ENCODE data around the gene CHMP3.
A peak's percentile ranks its signal among the peaks of the same experiment; 100 is the strongest.
"Not testable (repeated sequence)": the region's sequence is repeated elsewhere in the genome, so short reads cannot be mapped to it uniquely, and the experiment has no call there.

Gene CHMP3

DNA sequence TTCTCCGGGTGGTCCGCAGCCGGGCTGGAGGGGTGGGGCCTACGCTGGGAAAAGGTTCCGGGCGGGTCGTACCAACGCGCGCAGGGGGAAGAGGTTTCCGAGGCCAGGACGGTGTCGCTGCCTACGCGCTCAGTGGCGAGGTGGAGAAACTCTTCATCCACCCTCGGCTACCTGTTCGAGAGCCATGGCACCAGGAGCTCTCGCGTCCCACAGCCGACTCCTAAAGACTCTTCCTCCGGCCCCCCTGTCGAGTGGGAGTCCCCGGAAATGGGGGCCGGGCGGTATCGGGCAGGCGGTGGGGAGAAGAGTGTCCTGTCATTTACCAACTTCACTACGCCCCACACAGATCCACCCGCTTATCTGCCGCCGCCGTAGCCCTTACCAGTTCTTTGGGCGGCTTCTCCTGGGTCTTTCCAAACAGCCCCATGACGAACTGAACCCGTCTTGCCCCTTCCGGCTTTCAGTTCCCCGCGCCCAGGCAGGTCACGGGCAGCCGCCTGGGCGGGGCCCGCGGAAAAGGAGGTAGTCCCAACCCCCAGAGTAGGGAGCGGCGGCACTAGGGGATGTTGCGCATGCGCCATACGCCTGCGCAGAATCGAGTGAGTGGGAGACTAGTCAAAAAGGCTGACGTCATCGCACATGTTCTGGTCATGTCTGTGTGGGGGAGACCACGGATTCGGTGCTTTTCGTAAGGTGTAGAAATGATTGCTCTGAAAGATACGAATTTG, at the start of gene CHMP3:
Gene CHMP3, minus strand, starts transcription at position 522 of the 728 bp plus-strand sequence. Its CDS starts 95 bp downstream, at position 427.
- peak; percentile 99 for DNase-seq (ENCODE audit: low spot score)

DNA sequence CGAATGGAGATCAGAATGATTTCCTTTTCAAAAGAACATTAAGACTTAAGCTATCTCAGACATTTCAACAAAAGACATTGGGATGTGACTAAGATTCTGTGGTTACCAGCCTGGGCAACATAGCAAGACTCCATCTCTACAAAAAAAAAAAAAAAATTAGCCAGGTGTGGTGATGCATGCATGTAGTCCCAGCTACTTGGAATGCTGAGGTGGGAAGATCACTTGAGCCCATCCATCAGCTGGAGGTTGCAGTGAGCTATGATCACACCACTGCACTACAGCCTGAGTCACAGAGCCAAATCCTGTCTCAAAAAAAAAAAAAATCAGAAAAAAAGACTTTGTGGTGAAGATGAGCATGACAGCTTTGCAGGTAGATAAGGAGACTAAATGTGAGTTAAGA, 47.6 kb upstream of the CHMP3 start:
- DNase-seq (ENCODE audit: low spot score) = no peak

DNA sequence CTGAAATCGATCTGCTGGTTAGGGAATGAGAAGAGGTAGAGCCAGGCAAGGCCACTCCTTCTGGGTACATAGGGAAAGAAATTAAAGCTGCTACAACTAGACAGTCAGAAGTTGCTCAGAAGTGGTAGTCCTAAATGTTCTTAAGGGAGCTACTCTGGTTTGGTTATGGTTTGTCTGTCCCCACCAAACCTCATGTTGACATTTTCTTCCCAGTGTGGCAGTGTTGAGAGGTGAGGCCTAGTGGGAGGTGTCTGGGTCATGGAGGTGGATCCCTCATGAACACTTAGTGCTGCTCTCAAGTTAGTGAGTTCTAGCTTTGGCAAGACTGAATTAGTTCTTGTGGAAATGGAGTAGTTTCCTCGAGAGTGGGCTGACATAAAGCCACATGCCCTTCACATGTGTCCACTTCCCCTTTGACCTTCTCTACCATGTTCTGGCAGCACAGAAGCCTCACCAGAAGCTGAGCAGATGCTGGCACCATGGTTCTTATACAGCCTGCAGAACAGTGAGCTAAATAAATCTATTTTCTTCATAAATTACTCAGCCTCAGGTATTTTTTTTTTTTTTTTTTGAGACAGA, 45.7 kb upstream of the CHMP3 start:
- DNase-seq (ENCODE audit: low spot score) = no peak

DNA sequence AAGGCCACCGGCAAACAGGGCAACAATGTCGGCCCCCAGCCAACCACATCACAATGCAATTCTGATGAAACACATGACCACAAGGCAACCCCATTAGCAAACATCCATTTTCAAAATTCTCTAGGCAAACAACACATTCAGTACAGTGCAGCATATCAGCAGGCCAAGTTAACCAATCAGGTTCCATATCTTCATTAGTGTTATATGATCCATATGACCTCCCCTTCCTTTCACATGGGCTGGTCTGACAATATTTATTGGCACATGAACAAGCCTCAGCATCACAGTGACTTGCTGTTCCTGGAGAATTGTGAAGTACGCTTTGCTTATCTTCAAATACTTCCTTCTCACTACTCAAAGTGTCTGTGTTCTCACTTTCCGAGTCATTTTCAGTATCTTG, 40.7 kb upstream of the CHMP3 start:
- DNase-seq (ENCODE audit: low spot score) = no peak

DNA sequence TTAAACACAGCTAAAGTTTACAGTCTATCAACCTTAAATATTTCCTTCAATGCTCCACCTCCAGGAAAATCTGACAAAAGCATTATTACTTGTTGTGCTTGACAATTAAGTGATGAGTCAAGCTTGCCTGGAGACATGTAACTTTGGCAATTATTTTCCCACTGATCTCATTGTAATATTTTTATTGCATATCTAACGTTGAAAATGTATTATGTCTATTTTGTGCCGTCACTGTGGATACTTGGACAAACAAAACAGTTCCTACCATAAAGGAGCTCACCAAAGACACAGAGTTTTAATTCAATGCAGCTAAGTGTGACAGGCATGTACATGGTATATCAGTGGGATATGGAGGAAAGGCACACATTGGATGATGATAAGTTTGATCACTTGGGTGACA, 35.7 kb upstream of the CHMP3 start:
- DNase-seq (ENCODE audit: low spot score) = no peak

DNA sequence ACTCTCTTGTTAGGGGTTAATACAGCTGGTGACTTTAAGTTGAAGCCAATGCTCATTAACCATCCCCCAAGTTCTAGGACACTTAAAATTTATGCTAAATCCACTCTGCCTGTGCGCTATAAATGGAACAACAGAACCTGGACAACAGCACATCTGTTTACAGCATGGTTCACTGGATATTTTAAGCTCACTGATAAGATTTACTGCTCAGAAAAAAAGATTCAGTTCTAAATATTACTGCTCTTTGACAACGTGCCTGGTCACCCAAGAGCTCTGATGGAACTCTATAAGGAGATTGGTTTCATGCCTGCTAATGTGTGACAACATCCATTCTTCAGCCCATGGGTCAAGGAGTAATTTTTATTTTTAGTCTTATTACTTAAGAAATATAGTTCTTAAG, 32.9 kb upstream of the CHMP3 start:
- DNase-seq (ENCODE audit: low spot score) = no peak

DNA sequence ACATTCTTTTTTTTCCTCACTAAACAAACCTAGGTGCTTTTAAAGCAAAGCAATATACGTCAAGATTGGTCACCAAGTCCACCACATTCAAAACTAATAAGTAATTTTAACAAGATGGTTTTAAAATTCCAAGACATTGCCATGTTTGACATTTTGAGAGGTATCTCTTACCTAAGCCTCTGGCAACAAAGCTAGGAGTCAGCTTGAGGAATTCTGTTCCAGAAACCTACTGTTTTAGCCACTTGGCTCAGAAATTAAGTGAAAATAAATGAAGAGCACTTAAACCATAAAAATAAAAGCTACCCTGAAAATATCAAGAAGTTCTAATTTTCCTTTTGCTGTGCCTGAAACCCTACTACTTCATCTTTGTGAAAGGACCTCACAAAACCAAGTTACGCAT, 30.0 kb upstream of the CHMP3 start:
- no peak for DNase-seq (ENCODE audit: low spot score)

DNA sequence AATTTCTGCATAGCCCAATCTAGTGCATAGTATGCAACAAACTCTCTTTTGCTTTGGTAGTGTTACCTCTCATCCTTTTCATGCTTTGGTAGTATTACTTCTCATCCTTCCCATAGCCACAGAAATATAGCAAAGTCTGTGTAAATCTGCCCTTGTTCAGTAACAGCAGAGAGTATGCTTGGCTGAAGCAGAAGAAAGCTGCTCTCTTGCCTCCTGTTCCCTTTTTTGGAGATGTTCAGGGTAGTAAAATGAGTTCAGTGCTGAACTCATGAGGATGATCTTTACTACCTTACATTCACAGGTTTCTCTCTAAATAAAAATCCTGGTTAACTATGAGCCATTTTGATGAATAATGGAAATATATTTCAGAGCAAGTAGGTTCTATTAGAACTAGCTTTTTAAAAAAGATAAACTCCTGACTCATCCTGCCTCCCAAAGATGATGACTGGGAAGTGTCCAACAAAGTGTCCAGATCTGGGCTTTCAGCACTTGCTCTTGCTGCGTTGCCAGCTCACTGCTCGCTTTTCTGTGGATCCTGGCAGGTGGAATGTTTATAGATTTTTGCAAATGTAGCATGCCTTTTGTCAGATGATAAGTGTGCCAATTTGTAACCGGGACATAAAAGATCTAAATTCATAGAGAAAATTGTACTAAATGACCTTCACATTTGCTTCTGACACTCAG, 29.4 kb upstream of the CHMP3 start:
- DNase-seq (ENCODE audit: low spot score) = no peak

DNA sequence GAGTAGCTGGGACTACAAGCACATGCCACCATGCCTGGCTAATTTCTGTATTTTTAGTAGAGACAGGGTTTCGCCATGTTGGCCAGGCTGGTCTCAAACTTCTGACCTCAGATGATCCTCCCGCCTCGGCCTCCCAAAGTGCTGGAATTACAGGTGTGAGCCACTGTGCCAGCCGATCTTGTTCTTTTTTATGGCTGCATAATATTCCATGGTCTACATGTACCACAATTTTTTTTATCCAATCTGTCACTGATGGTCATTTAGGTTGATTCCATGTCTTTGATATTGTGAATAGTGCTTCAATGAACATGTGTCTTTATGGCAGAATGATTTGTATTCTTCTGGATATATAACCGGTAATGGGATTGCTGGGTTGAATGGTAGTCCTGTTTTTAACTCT, 26.5 kb upstream of the CHMP3 start:
- not testable (repeated sequence) for DNase-seq (ENCODE audit: low spot score)

DNA sequence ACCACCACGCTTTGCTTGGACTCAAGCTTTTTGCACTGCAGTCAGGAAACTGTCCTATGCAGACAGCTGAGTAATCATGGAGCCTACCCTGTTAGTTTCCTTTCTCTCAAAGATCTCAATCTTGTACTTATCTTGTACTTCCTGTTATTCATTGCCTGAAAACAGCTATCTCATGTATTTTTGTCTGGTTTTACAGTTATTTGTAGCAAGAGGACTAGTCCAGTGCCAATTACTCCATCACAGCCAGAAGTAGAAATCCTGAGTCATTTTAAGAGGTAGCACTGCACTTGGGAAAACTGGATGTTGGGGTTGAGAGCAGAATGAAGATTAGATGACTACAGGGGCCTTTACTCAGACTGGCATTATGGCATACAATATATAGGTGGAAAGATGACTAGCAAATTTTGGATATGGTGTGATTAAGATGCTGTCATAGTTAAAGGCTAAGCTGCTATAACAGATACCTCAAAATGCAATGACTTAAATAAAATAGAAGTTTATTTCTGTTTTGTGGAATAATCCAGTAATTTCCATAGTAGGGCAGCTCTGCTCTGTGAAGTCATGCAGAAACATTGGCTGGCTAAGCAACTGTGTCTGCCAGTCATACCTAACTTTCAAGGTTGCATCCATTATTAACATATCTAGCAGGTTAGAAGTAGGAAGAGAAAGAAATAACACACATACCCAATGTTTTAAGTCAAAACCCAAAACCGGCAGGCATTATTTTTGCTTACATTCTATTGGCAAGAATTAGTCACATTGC, 21.1 kb upstream of the CHMP3 start:
- DNase-seq (ENCODE audit: low spot score) = no peak

DNA sequence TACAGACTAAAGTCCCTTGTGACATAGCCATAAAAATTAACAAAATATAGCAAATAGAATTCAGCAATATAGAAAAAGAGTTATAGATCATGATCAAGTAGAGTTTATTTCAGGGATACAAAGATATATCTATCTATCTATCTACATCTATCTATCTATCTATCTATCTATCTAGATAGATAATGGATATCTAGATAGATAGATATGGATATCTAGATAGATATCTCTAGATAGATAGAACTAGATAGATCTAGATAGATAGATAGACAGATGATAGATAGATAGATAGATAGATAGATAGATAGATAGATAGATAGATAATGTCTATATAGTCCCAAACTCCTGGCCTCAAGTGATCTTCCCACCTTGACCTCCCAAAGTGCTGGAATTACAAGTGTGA, 17.3 kb upstream of the CHMP3 start:
- DNase-seq (ENCODE audit: low spot score) = no peak

DNA sequence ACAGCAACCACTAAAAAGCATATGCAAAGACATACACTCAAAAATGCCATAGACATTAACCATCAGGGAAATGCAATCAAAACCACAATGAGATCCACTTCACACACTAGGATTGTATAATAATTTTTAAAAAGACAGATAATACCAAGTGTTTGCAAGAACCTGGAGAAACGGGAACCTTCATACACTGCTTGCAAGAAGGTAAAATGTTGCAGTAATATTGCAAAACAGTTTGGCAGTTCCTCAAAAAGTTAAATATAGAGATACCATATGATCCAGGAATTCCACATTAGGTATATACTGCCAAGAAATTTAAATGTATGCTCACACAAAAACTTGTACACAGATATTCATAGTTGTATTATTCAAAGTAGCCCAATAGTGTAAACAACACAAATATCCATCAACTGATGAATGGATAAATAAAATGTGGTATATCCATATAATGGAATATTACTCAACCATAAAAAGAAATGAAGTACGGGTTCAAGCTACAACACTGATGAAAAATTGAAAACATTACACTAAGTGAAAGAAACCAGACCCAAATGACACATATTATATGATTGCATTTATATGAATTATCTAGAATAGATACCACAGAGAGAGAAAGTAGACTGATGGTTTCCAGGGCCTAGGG, 14.7 kb upstream of the CHMP3 start:
- DNase-seq (ENCODE audit: low spot score) = no peak

DNA sequence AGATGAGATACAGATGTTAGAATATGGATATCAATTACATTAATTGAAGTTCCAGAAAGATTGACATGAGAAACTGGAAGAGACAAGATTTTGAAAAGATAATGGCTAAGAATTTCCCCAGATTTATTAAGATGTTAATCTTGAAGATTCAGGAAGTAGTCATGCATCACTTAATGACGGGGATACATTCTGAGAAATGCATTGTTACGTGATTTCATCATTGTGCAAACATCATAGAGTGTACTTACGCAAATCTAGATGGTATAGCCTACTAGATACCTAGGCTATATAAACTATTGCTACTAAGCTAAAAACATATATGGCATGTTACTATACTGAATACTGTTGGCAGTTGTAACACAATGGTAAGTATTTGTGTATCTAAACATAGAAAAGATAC, 6.8 kb upstream of the CHMP3 start:
- no peak for DNase-seq (ENCODE audit: low spot score)

DNA sequence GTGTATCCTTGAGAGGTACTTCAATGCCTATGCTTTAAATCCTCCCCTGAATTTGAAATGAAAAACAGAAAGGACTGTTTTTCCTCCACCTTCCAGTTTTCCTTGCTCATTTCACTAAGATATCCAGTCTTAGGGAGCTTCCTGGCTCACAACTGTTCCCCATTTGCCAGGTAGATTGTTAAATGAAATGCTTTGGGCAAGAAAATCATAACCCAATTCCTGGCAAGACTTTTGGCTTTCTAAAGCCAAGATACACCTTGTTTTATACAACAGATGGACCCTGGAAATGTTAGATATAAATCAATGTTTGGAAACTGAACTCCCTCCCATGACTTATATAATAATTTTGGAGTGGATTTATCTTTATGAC, 3.6 kb upstream of the CHMP3 start:
- no peak for DNase-seq (ENCODE audit: low spot score)

DNA sequence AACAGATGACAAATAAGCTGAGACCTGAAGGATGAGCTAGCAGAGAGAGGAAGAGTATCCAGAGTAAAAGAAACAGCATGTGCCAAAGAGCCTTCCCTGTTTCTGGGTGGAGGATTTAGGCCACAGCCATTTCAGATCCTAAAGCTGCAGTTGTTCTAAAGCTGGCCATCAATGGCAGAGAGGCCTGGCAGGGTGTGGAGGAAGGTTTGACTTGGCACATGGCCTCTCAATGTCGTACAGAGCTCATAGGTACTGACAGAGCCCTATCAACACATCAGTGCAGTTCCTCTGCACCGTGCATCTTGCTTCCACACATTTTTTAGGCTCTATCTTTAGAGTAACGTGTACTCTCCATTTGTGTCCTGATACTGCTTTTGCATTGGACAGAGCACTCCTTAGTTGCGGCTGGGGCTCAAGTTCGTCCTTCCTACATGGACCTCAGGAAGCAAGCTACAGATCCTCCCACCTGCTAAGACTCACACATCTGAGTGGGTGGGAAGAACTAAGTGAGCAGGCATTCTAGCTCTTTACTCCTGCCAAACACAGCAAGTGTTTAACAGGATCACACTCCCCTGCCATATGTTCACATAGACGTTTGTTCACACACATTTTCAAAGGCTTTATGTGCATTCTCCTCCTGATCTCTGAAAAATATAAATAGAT, 3.0 kb upstream of the CHMP3 start:
- no peak for DNase-seq (ENCODE audit: low spot score)

DNA sequence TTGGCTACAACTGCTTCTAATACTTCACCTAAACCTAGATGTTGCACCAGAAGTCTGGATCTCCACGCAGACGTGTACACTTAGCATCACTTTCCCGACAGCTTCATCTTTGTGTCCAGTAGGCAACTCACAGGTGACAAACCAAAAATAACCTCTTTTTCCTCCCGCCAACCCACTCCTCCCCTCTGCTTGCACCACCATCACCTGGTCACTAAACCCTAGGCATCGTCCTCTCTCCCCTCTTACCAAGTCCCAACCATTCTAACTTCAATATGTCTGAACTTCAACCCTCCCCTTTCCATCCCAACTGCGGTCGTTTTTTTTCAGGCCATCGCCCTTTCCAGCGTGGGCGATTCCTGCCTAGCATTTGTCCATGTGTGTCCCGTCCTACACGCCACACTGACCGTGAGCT, 413 bp upstream of the CHMP3 start:
- no peak for DNase-seq (ENCODE audit: low spot score)

DNA sequence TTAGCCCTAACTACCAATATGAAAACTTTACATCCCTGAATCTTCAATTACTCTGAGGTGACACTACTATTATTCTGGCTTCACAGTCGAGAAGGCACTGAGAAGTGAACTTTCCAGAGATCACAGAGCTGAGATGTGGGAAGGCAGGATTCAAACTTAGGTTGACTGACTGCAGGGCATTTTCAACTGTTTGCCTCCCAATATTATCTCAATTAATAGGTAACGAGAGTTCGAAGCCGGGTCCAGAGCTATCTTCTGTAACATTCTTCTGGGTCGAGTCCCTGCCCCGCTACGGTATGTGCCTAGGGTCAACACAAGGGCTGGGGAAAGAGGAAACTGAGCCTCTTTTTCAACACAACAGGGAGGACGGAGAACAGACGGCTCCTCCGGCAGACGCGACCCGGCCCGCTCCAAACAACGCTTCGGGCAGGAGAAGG, 740 bp downstream of the CHMP3 start:
- DNase-seq (ENCODE audit: low spot score) = no peak

DNA sequence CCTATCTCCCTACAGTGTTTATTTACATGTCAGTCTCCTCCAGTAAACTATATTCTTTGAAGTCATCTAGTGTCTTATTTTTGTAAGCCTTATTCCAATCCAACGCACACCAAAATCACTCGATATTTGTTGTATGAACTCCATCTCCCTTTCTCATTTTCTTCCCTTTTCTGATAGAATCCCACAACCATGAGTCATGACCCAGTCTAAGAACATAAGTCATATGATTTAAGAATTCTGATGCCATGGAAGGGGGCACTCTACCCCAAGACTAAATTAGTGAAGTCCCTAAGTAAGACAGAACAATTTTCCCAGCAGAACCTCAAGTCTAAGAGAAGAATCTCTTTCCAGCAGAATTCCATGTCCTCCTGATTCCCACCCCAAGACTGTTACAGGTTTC, 5.4 kb downstream of the CHMP3 start:
- no peak for DNase-seq (ENCODE audit: low spot score)

DNA sequence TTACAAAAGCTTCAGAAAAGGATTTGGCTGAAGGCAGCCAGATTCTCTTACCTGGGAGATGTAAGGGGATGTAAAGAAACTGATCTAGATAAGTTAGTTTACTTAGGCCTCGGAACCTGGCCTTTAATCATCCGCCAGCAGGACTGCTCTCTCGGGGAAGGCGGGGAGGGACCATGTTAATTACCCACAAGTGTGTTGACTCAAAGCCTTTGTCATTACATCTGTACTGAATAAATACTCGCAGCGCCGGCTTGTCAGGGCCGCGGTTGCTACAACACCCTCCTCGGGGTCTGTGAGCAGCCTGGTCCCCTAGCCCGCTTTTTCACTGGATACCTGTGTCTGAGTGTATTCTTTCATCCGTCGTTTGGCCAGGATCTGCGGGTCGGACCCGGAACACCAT, 6.7 kb downstream of the CHMP3 start:
- no peak for DNase-seq (ENCODE audit: low spot score)

DNA sequence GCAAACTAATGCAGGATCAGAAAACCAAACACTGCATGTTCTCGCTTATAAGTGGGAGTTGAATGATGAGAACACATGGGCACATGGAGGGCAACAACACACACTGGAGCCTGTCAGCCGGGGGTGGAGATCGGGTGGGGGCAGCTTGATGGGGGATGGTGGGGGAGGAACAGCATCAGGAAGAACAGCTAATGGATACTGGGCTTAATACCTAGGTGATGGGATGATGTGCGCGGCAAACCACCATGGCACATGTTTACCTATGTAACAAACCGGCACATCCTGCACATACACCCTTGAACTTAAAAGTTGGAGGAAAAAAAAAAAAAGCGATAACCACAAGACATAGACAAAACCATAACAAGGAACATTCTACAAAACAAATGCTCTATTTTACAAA, 10.4 kb downstream of the CHMP3 start:
- DNase-seq (ENCODE audit: low spot score) = no peak

DNA sequence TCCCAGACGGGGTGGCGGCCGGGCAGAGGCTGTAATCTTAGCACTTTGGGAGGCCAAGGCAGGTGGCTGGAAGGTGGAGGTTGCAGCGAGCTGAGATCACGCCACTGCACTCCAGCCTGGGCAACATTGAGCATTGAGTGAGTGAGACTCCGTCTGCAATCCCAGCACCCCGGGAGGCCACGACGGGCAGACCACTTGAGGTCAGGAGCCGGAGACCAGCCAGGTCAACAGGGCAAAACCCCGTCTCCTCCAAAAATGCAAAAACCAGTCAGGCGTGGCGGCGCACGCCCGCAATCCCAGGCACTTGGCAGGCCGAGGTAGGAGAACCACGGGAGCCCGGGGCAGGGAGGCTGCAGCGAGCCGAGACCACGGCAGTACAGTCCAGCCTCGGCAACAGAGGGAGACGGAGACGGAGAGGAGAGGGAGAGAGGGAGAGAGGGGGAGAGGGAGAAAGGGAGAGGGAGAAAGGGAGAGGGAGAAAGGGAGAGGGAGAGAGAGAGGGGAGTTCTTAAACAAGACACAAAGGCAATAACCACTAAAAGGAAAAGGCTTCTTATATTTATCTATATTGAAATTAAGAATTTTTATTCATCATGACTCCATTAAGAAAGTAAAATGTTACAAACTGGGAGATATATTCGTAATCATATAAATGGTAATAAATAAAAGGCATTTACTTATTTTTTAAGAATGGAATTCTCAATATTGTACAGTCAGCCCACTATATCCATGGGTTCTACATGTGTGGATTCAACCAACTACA, 13.1 kb downstream of the CHMP3 start:
- DNase-seq (ENCODE audit: low spot score) = not testable (repeated sequence)

Measured in hepatic stellate cell (primary cell).